ENCODE data around the gene TRPM2.

Gene TRPM2

GRCh38 chr21:44321846-44322450, 31.5 kb upstream of the TRPM2 start:
- in situ Hi-C loops (cut with MboI; ENCODE audit: low sequenced_read_pairs): no loop called here

DNA sequence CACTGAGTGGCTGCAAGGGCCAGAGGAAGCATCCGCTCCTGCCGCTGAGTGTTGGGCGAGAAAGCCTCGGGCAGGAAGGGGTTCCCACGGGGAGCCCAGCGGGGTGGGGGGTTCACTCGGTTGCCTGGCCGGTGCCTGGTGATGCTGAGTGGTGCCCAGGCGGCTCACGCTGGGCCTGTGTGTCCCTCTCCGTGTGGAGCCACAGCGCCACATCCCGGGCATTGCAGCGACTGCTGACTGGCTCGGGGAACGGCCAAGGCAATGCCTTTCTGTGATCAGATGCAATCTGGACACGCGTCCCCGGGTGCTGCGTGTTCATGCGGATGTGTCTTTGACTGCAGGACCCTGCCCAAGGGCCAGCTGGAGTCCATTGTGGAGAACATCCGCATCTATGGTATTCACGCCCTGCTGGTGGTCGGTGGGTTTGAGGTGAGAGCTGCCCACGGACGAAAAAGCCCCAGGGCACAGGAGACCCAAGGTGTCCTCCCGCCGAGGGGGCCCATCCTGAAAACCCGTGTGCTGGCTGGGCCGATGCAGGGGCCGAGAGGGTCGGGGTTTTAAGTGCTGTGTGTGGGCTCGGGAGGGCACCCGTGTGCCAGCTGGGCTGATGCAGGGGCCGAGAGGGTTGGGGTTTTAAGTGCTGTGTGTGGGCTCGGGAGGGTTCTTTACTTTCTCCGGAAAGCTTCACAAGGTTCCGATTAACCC, 30.6 kb upstream of the TRPM2 start:
- in situ Hi-C loops (cut with MboI; ENCODE audit: low sequenced_read_pairs): no loop called here

- in situ Hi-C loops (cut with MboI; ENCODE audit: low sequenced_read_pairs): no loop called here
Observed at GRCh38 chr21:44323591-44323990, 29.8 kb upstream of the TRPM2 start.

DNA sequence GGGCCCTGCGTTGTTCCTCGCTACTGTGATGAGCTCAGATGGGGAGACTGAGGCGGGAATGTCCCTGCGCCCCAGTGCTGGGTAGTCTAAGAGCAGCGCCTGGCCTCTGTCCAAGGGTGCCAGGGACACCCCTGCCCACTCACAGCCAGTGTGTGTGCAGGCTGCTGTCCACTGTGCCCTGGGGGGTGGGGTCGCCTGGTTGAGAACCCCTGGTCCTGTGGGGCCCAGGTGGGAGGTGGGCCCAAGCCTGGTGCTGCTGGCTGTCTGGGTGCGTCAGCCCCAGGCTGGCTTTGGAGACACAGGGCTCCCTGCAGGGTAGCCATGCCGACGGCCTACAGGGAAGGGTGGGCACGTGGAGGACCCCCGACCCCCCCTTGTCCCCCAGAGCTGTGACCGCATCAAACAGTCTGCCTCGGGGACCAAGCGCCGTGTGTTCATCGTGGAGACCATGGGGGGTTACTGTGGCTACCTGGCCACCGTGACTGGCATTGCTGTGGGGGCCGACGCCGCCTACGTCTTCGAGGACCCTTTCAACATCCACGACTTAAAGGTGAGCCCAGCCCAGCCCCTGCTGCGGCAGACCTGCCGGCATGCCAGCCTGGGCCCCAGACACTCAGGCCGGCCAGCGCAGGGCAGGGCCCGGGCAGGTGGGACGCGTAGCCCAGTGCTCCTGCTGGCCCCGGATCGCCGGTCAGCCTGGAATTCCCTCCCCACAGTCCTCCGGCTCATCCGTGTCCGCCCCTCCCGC, 29.1 kb upstream of the TRPM2 start:
- in situ Hi-C loops (cut with MboI; ENCODE audit: low sequenced_read_pairs): no loop called here

DNA sequence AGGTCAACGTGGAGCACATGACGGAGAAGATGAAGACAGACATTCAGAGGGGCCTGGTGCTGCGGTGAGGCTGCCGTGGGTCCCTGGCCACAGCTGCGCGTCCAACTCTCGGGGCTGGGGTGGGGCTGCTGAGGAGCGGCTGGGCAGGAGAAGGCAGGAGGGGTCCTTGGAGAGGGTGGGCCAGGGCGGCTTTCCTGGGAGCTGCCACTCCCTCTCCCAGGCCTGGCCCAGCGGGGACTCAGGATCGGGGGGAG, 28.6 kb upstream of the TRPM2 start:
- in situ Hi-C loops (cut with MboI; ENCODE audit: low sequenced_read_pairs): no loop called here

DNA sequence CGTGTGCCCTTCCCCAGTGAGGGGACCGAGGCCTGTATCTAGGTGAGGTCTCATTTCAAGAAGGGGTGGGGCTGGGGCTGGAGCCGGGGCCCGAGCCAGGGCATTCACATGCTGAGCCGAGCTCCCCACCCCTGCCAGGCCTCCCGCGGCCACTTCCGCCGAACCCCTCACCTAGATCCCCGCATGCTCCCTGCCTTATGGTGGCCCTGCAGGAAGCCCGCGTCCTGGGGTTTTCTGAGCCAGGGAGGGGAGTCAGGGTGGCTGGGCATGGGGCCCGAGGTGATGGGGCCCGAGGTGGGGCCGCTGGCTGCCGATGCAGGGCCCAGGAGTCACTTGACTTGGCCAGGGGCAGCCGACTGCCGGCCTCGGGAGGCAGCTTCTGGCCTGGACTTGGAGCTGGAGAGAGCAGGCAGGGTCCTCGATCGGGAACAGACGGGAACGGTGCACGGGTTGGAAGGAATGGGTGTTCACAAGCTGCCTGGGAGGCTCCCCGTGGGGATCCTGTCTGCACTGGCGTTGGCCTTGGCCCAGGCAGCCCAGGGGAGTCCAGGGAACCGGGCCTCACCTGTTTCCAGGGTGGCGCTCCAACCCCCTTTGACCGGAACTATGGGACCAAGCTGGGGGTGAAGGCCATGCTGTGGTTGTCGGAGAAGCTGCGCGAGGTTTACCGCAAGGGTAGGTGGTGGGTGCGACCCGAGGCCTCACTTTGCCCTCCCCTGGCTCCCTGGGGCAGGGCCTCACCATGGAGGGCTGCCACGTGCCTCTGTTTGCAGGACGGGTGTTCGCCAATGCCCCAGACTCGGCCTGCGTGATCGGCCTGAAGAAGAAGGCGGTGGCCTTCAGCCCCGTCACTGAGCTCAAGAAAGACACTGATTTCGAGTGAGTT, 27.8 kb upstream of the TRPM2 start:
- in situ Hi-C loops (cut with MboI; ENCODE audit: low sequenced_read_pairs): no loop called here

DNA sequence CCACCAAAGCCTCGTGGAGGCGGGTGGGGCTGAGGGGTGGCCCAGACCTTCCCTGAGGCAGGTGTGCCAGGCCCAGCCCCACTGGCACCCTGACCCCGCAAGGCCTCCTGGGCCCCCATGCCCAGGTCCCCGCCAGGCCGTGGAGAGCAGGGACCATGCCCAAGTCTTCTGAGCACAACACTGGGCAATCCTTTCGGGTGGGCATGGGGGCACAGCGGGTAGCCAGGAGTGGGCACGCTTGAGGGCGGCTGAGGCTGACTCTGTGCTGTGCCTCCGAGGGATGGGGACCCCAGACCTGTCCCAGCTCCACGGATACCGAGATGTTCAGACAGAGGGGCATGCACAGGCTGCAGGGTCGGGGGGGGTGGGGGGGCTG, 27.2 kb upstream of the TRPM2 start:
- in situ Hi-C loops (cut with MboI; ENCODE audit: low sequenced_read_pairs): no loop called here

DNA sequence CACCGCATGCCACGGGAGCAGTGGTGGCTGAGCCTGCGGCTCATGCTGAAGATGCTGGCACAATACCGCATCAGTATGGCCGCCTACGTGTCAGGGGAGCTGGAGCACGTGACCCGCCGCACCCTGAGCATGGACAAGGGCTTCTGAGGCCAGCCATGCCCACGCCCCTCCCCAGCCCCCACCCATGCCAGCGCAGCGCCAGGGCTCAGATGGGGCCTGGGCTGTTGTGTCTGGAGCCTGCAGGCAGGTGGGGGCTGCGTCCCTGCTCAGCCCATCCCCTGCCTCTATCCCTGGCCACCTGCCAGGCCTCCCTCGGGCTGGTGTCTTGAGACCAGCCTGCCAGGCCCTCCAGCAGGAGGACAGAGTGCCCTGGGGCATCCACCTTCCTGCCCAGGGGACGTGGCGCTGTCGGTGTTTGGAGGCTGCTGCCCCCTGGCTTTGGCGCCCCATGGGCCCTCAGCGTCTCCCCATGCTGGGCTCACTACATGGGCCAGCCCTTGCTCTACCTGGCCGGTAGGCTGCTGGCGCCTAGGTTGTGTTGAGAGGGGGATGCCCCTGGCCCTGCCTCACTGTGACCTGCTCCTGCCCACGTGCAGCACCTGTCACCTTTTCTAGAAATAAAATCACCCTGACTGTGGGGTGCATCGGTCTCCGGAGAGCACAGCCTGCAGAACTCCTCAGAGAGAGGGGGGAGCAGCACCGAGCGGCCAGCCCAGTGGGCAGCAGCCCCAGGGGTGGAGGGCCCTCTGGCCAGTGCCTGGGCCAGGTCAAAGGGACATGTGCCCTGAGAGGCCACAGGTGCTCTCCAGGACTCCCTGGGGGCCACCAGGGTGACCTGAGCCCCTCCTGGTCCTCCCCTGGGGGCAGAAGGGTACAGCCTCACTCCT, 26.5 kb upstream of the TRPM2 start:
- in situ Hi-C loops (cut with MboI; ENCODE audit: low sequenced_read_pairs): no loop called here

DNA sequence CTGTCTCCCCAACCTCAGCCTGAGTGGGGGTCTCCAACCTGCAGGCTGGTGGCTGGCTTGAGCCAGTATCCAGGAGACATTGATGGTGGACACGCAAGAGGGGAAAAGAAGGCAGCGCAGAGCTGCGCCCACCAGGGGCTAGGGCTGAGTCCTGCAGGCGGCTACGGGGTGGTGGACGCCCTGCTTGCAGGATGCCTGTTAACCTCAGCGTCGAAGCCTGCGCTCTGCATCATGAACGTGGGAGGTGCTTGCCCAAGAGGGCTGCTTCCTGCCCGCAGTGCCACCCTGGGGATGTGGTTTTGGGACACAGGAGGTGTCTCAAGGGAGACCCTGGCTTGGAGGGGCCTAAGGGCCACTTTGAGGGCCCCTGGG, 25.8 kb upstream of the TRPM2 start:
- in situ Hi-C loops (cut with MboI; ENCODE audit: low sequenced_read_pairs): no loop called here

- in situ Hi-C loops (cut with MboI; ENCODE audit: low sequenced_read_pairs): no loop called here
Observed at GRCh38 chr21:44328242-44328895, 25.1 kb upstream of the TRPM2 start.

- in situ Hi-C loops (cut with MboI; ENCODE audit: low sequenced_read_pairs): no loop called here
Observed at GRCh38 chr21:44329086-44329889, 24.1 kb upstream of the TRPM2 start.

GRCh38 chr21:44329971-44330681, 23.3 kb upstream of the TRPM2 start:
- in situ Hi-C loops (cut with MboI; ENCODE audit: low sequenced_read_pairs): no loop called here

GRCh38 chr21:44330698-44331097, 22.7 kb upstream of the TRPM2 start:
- in situ Hi-C loops (cut with MboI; ENCODE audit: low sequenced_read_pairs): no loop called here

DNA sequence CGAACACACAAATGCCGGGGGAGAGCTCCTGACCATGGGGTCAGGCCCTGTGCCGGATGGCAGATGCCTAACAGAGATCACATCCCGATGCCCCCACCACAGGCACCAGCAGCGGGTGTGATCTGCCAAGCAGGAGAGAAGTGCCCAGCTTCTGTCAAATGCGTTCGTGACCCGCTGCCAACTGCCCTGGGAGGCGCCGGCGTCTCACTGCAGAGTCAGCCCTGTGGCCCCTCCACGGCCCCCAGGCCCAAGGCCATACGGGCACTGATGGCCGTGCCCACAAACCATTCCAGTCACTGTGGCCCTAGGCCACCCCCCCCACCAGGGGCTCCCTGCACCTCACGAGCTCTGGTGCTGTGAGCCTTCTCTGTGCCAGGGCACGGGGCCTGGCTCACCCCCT, 22.2 kb upstream of the TRPM2 start:
- in situ Hi-C loops (cut with MboI; ENCODE audit: low sequenced_read_pairs): no loop called here

DNA sequence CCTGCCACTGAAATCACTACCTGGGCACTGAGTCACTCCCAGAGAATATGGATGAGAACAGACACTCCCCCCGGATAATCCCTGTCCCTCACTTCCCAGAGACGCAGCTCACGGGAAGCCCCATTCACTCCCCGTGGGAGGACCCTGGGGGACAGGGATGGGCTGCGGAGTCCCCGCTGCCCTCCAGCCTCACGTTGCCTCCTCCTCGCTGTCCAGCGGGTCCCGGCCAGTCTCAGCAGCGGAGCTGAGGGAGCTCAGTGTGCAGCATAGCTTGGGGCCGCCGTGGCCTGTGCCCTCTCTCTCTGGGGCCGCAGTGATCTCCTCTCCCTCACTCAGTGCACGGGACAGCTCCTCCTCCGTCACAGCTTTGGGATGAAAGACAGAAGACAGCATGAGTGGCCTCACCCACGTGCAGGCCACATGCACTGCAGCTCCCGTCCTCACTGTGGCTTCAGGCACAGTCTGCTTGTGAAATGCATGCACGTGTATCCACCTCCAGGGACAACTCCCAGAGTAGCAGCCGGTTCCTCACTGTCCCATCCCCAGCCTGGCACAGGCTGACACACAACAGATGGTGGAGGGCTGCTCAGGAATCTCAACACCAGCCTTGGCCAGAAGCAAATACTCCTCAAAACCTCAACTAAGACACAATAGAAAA, 21.6 kb upstream of the TRPM2 start:
- in situ Hi-C loops (cut with MboI; ENCODE audit: low sequenced_read_pairs): no loop called here

DNA sequence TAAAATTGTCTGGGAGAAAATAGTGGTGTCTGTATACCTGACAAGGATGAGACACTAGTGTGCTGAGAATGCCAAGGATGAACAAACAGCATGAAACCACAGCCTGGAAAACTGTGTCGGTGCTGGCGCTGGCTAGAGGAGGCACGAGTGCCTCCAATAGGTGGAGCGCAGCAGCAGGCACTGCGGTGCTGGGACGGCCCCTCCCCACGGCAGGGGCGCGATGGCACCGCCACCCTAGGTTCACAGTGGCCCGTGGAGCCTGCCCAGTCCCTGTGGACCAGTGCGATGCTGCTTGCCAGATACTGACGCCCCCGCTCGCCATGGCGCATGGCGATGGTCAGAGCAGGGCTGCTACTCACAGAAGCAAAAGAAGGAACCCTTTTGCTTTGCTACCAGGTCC, 21.0 kb upstream of the TRPM2 start:
- in situ Hi-C loops (cut with MboI; ENCODE audit: low sequenced_read_pairs): no loop called here

GRCh38 chr21:44332965-44333364, 20.5 kb upstream of the TRPM2 start:
- in situ Hi-C loops (cut with MboI; ENCODE audit: low sequenced_read_pairs): no loop called here

Measured in HL-60/S4 (cell line).